Spinal cord (tissue), 10 donors: ENCODE data around the gene ZNF117. TPM values are rescaled to one million over a fixed set of nuclear protein-coding genes. Genes with fewer than 3 reads are reported as not detected.
"Not testable (repeated sequence)": the region's sequence is repeated elsewhere in the genome, so short reads cannot be mapped to it uniquely, and the experiment has no call there.

Experiments used
- DNase-seq, 6 donors: peaks; one replicate each; pipeline versions ENCODE4 v3.0.0 to v3.0.0-alpha.2; 2013 to 2015; ENCODE audit warnings: low spot score in 6 of 6, low read depth in 4 of 6
- H3K27ac ChIP-seq: one replicate; pipeline ENCODE4 v1.5.1; 2013; ENCODE audit warnings: low read depth, low read length, control low read depth
- H3K27me3 ChIP-seq: one replicate; pipeline ENCODE4 v1.6.1; 2013; ENCODE audit warnings: low read length; ENCODE audit not compliant: control insufficient read depth, insufficient read depth
- H3K36me3 ChIP-seq: one replicate; pipeline ENCODE4 v1.6.1; 2013; ENCODE audit warnings: low read length; ENCODE audit not compliant: control insufficient read depth, insufficient read depth
- H3K4me1 ChIP-seq: one replicate; pipeline ENCODE4 v1.6.1; 2013; ENCODE audit warnings: low read length; ENCODE audit not compliant: control insufficient read depth, insufficient read depth
- H3K4me3 ChIP-seq: one replicate; pipeline ENCODE4 v1.5.1; 2013; ENCODE audit warnings: low read depth, low read length, control low read depth
- H3K9me3 ChIP-seq: one replicate; pipeline ENCODE4 v1.6.1; 2013; ENCODE audit warnings: low read length; ENCODE audit not compliant: control insufficient read depth, insufficient read depth
- WGBS: methylation state at CpG from one replicate; pipeline ENCODE4 v1.1.5; 2013; ENCODE audit warnings: missing lambda C conversion rate; ENCODE audit not compliant: insufficient coverage; 5-methylcytosine and 5-hydroxymethylcytosine counted together
- polyA plus RNA-seq, 2 donors: library from polyadenylated mRNA; unstranded; fragments of 120-200 nt; gene quantifications; one replicate each; pipeline ENCODE4 v1.2.1, GENCODE V29; 2013; ENCODE audit not compliant: insufficient read length in 2 of 2
- total RNA-seq, 2 donors: library from RNA; depleted of rRNA in 1 of 2; stranded (reverse); fragments of 120-200 nt in 1 of 2; fragments of >200 nt in 1 of 2; gene quantifications; one replicate each; pipeline versions ENCODE4 v1.2.3 to v1.2.4, GENCODE V29; 2013 to 2014
- donor health status: healthy.

The ZNF117 gene
- total and polyA plus RNA-seq, 4 donors = 24.9 to 32.9 (median 30.3) TPM

- DNase-seq, H3K4me3 ChIP-seq, H3K36me3 ChIP-seq, H3K4me1 ChIP-seq, H3K9me3 ChIP-seq, H3K27ac ChIP-seq, H3K27me3 ChIP-seq: not testable (repeated sequence)
- WGBS = 94% methylated on average over 5 of the region's 7 CpGs
These were observed 19.0 kb upstream of the ZNF117 start for GRCh38 chr7:65009881-65010280.

- not testable (repeated sequence) for H3K9me3 ChIP-seq, DNase-seq, H3K36me3 ChIP-seq, H3K27ac ChIP-seq, H3K27me3 ChIP-seq, H3K4me1 ChIP-seq, H3K4me3 ChIP-seq
- WGBS = no CpG with 5 or more reads among the region's 2 CpGs
These were observed 18.6 kb upstream of the ZNF117 start for GRCh38 chr7:65009394-65009793.

GRCh38 chr7:65007036-65007435 lies 16.2 kb upstream of the ZNF117 start:
- not testable (repeated sequence) for H3K4me1 ChIP-seq, H3K4me3 ChIP-seq, H3K9me3 ChIP-seq, H3K27me3 ChIP-seq, DNase-seq, H3K36me3 ChIP-seq
- peak overlapping the region; percentile 85 for H3K27ac ChIP-seq
- 100% methylated on average over 1 of the region's 4 CpGs for WGBS

GRCh38 chr7:65006094-65006992 lies 15.5 kb upstream of the ZNF117 start, which contains the start of gene ERV3-1:
TSS of gene ERV3-1 (minus strand) at chr7:65006687. CDS start at chr7:64993026, 13,661 bp downstream.
- H3K4me3 ChIP-seq = peak within 1 kb of the TSS; percentile 69
- under 1% methylated on average over 31 of the region's 33 CpGs for WGBS
- H3K27me3 ChIP-seq = no peaks in the 10 kb centered on the region
- no peaks in the 10 kb centered on the region for H3K36me3 ChIP-seq
- DNase-seq = peak; percentile 89 to 99 (median 92)
- peaks cover 3% of the 10 kb centered on the region for H3K4me1 ChIP-seq
- H3K27ac ChIP-seq = peak within 1 kb of the TSS; percentile 85
- H3K9me3 ChIP-seq = no peaks in the 10 kb centered on the region

GRCh38 chr7:65004575-65004974 lies 13.7 kb upstream of the ZNF117 start:
- no peak for DNase-seq
- no peaks in the 10 kb centered on the region for H3K9me3 ChIP-seq
- no peak overlapping the region for H3K27ac ChIP-seq
- 100% methylated on average over 1 of the region's 1 CpG for WGBS
- peaks cover 3% of the 10 kb centered on the region for H3K4me1 ChIP-seq
- H3K36me3 ChIP-seq = no peaks in the 10 kb centered on the region
- H3K27me3 ChIP-seq = no peaks in the 10 kb centered on the region
- no peak overlapping the region for H3K4me3 ChIP-seq

GRCh38 chr7:65002972-65003585 lies 12.2 kb upstream of the ZNF117 start:
- DNase-seq = no peak
- WGBS = no CpG with 5 or more reads among the region's 2 CpGs
- peaks cover 5% of the 10 kb centered on the region for H3K9me3 ChIP-seq
- H3K4me3 ChIP-seq = no peak overlapping the region
- H3K36me3 ChIP-seq = peaks cover 4% of the 10 kb centered on the region
- H3K27me3 ChIP-seq = no peaks in the 10 kb centered on the region
- peaks cover 3% of the 10 kb centered on the region for H3K4me1 ChIP-seq
- no peak overlapping the region for H3K27ac ChIP-seq

GRCh38 chr7:65001291-65001814 lies 10.5 kb upstream of the ZNF117 start:
- H3K4me3 ChIP-seq = no peak overlapping the region
- H3K36me3 ChIP-seq = peaks cover 4% of the 10 kb centered on the region
- no peaks in the 10 kb centered on the region for H3K4me1 ChIP-seq
- peaks cover 10% of the 10 kb centered on the region for H3K9me3 ChIP-seq
- no peaks in the 10 kb centered on the region for H3K27me3 ChIP-seq
- no peak overlapping the region for H3K27ac ChIP-seq
- DNase-seq = no peak
- 0% methylated on average over 1 of the region's 1 CpG for WGBS

GRCh38 chr7:64999165-65000004 lies 8.5 kb upstream of the ZNF117 start:
- H3K36me3 ChIP-seq = peaks cover 4% of the 10 kb centered on the region
- no peaks in the 10 kb centered on the region for H3K4me1 ChIP-seq
- no peaks in the 10 kb centered on the region for H3K27me3 ChIP-seq
- 91% methylated on average over 8 of the region's 11 CpGs for WGBS
- H3K4me3 ChIP-seq = no peak overlapping the region
- DNase-seq = no peak
- no peak overlapping the region for H3K27ac ChIP-seq
- peaks cover 17% of the 10 kb centered on the region for H3K9me3 ChIP-seq

- 98% methylated on average over 5 of the region's 7 CpGs for WGBS
- no peak for DNase-seq
- H3K4me3 ChIP-seq = no peak overlapping the region
- H3K27me3 ChIP-seq = no peaks in the 10 kb centered on the region
- H3K4me1 ChIP-seq = no peaks in the 10 kb centered on the region
- H3K9me3 ChIP-seq = peaks cover 20% of the 10 kb centered on the region
- H3K27ac ChIP-seq = no peak overlapping the region
- H3K36me3 ChIP-seq = peaks cover 4% of the 10 kb centered on the region
These were observed 8.0 kb upstream of the ZNF117 start for GRCh38 chr7:64998865-64999164.
